NCI-H1930 (cell line): ENCODE results near the gene DNAJC15.
"Not testable (repeated sequence)": the region's sequence is repeated elsewhere in the genome, so short reads cannot be mapped to it uniquely, and the experiment has no call there.

Source experiments
- DNase-seq, 2 experiments: peaks; one replicate each; lab custom pipeline; 2025; lab: John Stamatoyannopoulos, UW

DNAJC15 gene

GRCh38 chr13:43045302-43045773 lies 22.0 kb downstream of the DNAJC15 start:
- not testable (repeated sequence) for DNase-seq

- no peak for DNase-seq
Observed at GRCh38 chr13:43046259-43046658, 22.9 kb downstream of the DNAJC15 start.

GRCh38 chr13:43054803-43055802 lies 31.7 kb downstream of the DNAJC15 start:
- no peak for DNase-seq

GRCh38 chr13:43057653-43058317 lies 34.4 kb downstream of the DNAJC15 start:
- DNase-seq = no peak

- DNase-seq = no peak
Observed at GRCh38 chr13:43058318-43058674, 34.9 kb downstream of the DNAJC15 start.

GRCh38 chr13:43058831-43059230 lies 35.4 kb downstream of the DNAJC15 start:
- DNase-seq = no peak

- DNase-seq = not testable (repeated sequence)
Observed at GRCh38 chr13:43059779-43060178, 36.4 kb downstream of the DNAJC15 start.

GRCh38 chr13:43060806-43061205 lies 37.4 kb downstream of the DNAJC15 start:
- not testable (repeated sequence) for DNase-seq

GRCh38 chr13:43061496-43062280 lies 38.3 kb downstream of the DNAJC15 start:
- DNase-seq = no peak

GRCh38 chr13:43071824-43072223 lies 48.4 kb downstream of the DNAJC15 start:
- no peak for DNase-seq

- DNase-seq = no peak
Observed at GRCh38 chr13:43072394-43072793, 49.0 kb downstream of the DNAJC15 start.

GRCh38 chr13:43074824-43075510 lies 51.6 kb downstream of the DNAJC15 start:
- DNase-seq = no peak

GRCh38 chr13:43075511-43075902 lies 52.1 kb downstream of the DNAJC15 start:
- DNase-seq = not testable (repeated sequence)

- DNase-seq = no peak
Observed at GRCh38 chr13:43077046-43077445, 53.7 kb downstream of the DNAJC15 start.

- DNase-seq = no peak
Observed at GRCh38 chr13:43077461-43077860, 54.1 kb downstream of the DNAJC15 start.

GRCh38 chr13:43077906-43078305 lies 54.5 kb downstream of the DNAJC15 start:
- no peak for DNase-seq

- no peak for DNase-seq
Observed at GRCh38 chr13:43078399-43078798, 55.0 kb downstream of the DNAJC15 start.

GRCh38 chr13:43079392-43079931 lies 56.1 kb downstream of the DNAJC15 start:
- DNase-seq = no peak

GRCh38 chr13:43080199-43080598 lies 56.8 kb downstream of the DNAJC15 start:
- no peak for DNase-seq

GRCh38 chr13:43081866-43082265 lies 58.5 kb downstream of the DNAJC15 start:
- DNase-seq = no peak

GRCh38 chr13:43083750-43084149 lies 60.4 kb downstream of the DNAJC15 start:
- no peak for DNase-seq
